ENCODE measurements around the gene GPAT2.
"Not testable (repeated sequence)": the region's sequence is repeated elsewhere in the genome, so short reads cannot be mapped to it uniquely, and the experiment has no call there.

GPAT2 gene

DNA sequence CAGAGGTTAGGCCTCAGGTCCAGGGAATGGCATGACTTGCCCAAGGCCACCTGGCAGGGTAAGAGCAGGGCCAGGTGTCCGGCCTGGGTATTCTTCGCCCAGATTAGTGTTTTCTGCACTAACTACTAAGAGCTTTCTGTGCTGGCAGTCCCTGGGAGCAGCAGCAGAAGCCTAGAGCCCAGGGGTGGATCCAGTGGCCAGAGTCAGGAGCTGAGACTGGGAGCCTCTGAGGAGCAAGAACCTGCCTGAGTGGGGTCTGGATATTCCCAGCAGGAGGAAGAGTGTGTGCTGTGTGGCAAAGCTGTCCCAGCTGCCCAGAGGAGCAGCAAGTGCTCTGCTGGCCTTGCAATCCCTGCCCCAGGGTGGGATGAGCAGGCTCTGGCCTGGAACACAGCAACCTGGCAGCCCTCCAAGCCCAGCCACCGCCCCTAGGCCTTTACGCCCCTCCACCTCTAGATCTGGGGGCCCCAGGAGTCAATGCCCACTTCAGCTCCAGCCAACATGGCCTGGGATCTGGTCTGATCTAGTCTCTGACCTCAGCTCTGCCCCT is 30.7 kb upstream of the GPAT2 start:
- no peak for DNase-seq (ENCODE audit: low read depth in 2 of 2)

DNA sequence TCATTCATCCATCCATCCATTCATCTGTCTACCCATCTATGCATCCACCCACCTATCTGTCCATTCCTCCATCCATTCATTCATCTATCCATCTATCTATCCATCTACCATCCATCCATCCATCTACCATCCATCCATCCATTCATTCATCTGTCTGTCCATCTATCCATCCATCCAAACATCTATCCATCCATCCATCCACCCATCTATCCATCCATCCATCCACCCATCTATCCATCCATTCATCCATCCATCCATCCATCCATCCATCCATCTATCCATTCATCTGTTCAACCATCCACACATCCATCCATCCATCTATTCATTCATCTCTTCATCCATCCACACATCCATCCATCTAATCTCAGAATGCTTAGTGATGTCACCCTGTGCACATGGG is 30.0 kb upstream of the GPAT2 start:
- not testable (repeated sequence) for DNase-seq (ENCODE audit: low read depth in 2 of 2)

DNA sequence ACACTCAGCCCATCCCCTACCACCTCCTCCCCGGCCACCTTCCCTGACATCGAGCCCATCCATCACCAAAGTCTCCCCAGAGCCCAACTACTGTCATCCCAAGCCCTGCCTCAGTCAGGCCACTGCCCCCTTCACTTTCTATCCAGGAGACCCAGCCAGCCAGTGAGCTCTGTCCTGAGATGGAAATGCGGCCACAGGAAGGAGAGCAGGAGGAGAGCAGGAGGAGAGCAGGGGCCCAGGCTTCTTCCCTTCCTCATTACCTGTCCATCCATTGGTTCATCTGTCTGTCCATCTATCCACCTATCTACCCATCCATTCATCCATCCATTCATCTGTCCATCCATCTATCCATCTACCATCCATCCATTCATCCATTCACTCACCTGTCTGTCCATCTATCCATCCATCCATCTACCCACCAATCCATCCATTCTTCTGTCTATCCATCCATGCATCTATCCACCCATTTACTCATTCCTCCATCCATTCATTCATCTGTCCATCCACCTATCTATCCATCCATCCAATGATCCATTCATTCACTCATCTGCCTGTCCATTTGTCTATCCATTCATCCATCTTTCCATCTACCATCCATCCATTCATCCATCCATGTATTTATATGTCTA is 29.4 kb upstream of the GPAT2 start:
- DNase-seq (ENCODE audit: low read depth in 2 of 2) = not testable (repeated sequence)

DNA sequence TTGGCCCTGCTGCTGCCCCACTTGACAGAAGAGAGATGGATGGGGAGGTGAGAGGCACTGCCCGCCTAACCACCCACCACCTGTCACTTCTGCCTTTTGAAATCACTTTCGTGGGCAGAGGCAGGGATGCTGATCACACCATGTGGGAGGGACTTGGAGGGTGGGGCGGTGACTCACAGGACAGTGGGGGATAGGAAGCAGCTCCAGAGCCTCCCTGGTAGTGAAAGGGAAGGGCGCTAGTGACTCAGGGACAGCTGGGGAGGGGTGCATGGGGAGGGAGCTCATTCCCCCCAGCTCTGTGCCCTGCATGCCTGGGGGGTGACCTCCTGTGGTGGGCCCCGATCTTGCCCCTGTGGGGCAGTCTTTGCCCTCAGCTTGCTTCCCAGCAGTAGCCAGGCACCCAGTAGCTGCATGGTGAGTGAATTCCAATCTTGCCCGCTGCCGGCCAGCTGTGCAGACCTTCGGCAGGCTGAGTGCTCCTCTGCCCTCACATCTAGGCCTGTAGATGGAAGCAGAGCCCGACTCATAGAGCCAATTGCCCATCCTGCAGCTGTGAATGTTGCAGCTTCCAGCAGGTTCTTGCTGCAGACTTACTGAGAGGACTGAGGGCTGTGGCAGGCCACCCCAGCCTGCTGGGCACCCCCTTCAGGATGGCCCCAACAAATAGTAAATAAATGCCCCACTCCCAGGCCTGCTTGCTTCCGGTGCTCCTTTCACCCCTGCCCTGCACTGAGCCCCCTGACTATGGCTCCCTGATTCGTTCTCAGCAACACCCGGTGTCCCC is 28.6 kb upstream of the GPAT2 start:
- not testable (repeated sequence) for DNase-seq (ENCODE audit: low read depth in 2 of 2)

DNA sequence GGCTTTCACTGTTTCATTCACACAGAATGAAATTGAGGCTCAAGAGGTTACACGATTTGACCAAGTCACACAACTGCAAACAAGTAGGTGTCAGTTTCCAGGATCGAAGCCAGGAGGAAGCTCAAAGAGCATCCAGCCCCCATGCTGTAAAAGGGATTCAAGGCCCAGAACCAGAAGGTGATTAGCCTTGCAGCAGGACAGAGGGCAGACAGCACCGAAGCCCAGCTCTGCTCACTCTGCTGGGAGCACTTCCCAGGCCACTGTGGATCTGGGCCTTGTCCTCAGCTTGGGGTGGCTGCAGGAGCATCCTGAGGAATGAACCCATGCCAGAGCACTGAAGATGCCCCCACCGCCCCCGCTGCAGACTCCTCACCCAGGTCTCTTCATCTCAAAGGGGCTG is 27.8 kb upstream of the GPAT2 start:
- DNase-seq (ENCODE audit: low read depth in 2 of 2) = not testable (repeated sequence)

DNA sequence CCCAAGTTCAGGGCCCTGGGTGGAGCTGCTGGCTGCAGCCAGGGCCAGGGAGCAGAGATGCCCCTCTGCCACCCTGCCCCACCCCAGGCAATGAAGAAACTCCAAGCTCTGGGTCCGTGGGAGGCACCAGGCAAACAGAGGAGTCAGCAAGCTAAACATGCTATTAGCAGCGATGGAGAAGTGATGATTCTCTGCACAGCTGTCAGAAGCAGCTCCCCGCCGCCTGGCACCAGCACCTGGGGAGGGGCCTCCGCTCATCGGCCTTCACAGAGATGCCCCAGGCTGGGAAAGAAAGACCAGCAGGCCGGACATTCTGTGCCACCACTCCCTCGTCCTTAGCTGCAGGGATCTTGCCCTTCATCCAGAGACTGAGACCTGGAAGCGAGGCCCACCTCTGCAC is 27.2 kb upstream of the GPAT2 start:
- not testable (repeated sequence) for DNase-seq (ENCODE audit: low read depth in 2 of 2)

DNA sequence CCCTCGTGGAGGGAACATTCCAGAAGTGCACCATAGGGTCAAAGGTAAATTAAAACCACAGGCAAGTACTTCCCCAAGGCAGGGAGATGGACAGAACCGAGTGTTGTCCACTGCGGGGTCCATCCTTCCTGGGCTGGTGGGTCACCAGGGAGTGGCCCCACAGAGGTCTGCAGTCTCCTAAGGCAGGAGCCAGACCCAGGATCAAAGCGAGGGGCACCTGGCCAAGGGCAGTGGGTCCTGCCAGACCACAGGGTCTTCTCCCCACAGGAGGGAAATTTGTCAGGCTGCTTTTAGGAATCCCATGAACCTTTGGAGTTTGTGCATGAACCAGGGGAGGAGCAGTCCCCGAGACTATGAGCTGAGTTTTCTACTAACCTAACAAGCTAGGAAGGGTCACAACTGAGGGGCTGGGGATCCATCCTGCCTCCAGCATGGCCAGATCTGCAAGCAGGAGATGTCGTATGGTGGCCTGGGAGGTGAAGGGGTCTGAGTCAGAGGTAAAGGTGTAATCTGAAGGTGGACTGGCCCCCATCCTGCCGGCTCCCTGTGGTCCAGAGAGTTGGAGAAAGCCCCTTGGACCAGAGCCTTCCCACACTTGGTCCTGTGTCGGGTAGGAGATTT is 26.6 kb upstream of the GPAT2 start:
- not testable (repeated sequence) for DNase-seq (ENCODE audit: low read depth in 2 of 2)

DNA sequence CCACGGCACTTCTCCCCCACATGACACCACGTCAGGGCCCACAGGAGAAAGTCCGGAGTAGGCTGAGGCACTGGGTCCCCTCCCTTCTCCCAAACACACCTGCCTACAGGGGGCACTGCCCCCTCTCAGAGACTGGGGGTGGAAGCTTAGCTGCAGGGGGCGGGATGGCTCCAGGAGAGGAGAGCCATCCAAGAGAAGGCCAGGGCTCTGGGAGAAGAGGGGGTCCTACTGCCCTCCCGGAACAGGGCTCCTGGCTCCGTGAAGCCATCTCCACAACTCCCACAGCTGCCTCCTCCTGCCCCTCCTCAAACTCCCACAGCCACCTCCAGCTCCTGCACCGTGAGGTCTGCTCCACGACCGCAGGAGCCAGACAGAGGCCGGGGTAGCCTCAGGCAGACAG is 25.6 kb upstream of the GPAT2 start:
- DNase-seq (ENCODE audit: low read depth in 2 of 2) = not testable (repeated sequence)

DNA sequence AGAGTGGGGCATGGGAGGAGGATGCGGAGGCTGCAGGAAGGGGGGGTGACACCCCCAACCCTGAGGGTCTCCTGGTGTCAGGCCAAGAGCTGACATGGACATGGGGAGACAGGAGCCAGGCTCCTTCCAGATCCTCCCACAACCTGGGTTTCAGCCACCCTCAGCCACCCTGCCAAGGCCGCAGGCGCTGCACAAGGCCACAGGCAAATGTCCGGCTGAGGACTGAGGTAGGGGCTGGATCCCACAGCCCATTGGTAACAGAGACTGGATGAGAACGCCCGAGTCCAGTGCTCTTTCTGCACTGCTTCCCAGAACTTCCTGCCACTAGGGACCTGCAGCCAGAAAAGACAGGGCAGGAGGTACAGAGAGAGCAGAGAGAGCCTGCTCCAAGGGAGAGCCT is 24.7 kb upstream of the GPAT2 start:
- not testable (repeated sequence) for DNase-seq (ENCODE audit: low read depth in 2 of 2)

DNA sequence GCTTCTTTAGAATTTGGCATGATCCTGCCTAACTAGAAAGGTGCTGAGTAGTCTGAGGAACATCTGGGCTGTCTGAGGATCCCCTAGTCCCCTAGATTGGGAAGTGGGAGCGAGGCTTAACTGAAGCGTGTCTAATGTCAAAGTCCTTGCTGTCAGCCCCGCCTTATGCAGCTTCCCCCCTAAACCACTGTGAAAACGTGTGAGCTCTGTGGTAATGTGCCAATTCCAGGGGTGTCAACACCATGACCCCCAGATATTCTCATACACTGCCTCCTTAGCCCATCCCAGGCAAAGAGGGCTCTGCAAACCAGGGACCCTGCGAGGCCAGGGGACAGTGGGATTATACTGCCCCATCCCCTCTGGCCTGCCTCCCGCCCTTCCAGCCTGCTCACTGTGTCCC is 21.1 kb upstream of the GPAT2 start:
- not testable (repeated sequence) for DNase-seq (ENCODE audit: low read depth in 2 of 2)

DNA sequence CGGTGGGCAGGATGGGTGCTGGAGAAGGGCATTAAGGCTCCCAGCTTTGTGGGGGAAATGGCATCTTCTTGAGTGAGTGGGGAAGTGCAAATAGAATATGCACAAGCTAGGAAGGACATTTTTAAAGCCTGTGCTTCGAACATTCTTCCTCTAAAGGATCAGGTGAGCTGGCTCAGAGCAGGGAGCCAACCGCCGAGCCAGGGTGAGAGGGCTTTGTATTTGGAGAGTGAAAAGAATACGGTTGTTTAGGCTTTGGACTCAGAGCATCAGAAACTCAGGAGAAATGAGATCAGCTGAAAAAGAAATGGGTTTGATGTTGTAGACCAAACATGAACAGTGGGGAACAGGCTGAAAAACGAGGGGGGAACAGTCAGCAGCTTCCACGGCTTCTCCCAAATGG is 19.8 kb upstream of the GPAT2 start:
- DNase-seq (ENCODE audit: low read depth in 2 of 2) = not testable (repeated sequence)

DNA sequence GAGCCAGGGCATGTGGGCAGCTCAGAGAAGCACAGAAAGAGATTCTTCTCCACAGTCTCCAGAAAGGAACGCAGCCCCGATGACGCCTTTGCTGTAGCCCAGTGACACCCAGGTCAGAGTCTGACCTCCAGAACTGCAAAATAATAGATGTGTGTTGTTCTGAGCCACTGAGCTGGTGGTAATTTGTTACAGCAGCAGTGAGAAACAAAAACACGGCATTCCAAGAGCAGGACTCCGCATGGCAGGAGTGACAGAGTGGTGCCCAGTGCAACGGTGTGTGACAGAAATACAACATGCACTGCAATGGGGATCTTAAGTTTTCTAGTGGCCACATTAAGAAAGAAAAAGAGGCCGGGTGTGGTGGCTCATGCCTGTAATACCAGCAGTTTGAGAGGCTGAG is 18.7 kb upstream of the GPAT2 start:
- DNase-seq (ENCODE audit: low read depth in 2 of 2) = not testable (repeated sequence)

DNA sequence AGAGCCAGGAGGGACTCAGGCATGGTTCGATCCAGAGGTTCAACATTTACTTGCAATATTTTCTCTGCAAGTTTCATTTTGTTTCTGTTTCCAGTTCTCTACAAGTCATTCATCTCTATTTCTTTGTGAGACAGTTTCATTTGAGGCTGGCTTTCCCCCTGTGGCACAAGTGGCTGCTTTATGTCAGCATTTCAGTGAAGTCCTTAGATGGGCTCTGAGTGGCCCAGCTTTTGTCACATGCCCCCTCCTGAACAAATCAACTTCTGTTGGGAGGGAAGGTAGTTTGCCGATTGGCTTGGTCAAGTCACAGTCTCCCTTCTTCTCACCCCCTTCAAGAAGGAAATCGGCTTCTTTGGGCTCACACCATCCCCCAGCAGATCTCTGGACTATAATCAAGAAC is 17.9 kb upstream of the GPAT2 start:
- not testable (repeated sequence) for DNase-seq (ENCODE audit: low read depth in 2 of 2)

DNA sequence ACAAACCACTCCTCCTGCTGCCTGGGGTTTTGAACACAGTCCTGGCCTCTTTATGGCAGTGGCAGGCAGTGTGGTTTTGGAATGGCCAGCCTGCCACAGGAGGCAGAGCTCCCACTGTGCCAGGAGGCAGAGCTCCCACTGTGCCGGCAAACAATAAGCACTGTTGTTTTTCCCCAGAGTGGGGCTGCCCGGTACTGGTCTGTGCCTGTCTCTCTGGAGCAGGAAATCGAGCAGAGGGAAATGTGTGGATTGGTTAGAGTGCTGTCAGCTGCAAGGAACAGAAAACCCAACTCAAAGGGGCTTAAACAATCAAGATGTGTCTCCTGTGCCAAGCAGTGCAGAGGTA is 15.2 kb upstream of the GPAT2 start:
- DNase-seq (ENCODE audit: low read depth in 2 of 2) = not testable (repeated sequence)

DNA sequence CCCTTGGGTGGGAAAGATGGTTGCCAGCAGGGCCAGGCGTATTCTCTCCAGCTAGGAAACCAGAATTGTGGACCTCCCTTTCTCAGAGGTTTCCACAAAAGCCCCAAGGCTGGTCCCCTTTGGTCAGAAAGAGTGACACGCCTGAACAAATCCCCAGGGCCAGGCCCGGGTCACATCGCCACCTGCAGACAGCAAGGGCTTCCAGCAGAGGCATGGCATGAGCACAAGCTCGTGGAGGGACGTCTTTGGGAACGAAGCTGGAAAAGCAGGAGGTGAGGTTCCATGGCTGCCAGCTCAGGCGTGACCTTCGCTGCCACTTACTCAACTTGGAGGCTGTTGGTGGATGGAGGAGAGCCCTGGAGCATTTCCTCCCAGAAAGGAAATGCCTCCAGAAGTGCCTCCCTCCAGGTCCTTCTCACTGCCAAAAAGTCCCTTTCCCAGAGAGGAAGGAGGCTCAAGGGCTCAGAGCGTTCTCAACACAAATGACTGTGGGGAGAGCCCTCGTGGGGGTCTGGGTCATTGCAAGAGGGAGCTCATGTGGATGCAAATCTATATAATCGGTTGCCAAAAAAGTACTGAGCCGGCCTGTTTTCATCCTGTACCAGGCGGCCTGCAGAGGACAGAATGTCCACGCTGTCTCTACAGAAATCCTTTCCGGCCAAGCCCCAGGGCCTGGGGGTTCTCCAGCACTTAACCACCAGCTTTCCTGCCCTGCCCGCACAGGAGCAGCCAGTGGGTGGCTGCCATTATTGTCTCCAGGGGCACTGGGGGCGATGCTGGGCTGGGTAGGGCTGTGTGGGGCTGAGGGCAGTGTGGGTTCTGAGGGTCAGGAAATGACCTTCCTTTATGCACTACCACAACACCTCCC is 14.6 kb upstream of the GPAT2 start:
- DNase-seq (ENCODE audit: low read depth in 2 of 2) = not testable (repeated sequence)

DNA sequence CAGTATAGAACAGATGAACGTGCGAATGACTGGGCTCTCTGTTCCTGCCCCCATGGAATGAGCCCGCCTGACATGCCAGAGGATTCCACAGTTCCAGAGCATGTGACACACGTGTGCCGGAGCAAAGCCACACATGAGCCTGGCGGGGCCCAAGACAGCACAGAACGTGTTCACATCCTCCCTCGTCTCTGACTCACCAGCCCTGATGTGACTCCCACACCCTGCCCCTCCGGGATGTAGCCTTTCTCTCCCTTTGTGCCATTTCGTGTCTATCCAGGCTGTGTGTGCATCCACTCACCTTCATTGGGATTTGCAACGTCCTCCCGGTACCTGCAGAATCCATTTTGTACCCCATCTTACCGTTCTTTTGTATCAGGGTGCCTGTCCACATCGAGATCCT is 838 bp upstream of the GPAT2 start:
- not testable (repeated sequence) for DNase-seq (ENCODE audit: low read depth in 2 of 2)

DNA sequence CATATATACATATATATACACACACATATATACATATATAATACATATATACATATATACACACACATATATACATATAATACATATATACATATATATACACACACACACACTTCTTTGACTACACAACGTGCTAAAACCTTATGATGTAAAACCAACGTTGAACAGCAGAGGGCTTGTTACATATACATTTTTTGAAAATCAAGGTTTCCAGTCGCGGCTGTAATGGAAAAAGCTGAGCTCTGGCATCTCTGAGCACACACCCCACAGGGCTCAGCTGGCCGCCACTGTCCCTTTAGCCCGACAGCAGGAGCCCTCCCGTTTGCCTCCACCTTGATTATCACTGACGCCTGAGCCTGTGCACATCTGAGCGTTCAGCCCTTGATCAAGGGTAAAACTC is 719 bp downstream of the GPAT2 start:
- DNase-seq (ENCODE audit: low read depth in 2 of 2) = not testable (repeated sequence)

DNA sequence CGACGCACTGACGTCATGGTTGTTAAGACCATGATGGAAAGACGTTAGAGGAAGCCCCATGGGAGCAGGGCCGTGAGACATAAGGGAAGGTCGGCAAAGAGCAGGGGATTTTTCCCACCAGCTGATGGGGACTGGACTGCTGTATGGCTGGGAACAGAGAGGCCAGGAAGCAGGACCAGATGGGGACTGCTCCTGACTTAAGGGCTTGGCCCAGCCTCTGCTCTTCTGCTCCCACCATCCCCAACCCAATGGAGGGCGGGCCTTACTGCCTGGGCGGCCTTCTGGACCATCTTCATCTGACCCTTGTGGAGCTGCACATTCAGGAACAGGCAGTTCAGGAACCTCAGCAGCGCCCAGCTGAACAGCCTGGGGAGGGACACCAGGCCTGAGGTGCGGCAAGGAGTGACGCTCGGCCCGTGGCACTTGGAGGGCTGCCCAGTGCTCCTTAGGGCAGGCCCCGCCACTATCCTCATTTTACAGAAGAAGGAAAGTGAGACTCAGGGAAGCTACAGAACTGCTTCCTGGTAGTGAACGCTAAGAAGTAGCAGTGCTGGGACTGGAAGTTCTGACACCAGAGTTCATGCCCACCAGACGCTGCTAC is 6.9 kb downstream of the GPAT2 start:
- DNase-seq (ENCODE audit: low read depth in 2 of 2) = not testable (repeated sequence)

DNA sequence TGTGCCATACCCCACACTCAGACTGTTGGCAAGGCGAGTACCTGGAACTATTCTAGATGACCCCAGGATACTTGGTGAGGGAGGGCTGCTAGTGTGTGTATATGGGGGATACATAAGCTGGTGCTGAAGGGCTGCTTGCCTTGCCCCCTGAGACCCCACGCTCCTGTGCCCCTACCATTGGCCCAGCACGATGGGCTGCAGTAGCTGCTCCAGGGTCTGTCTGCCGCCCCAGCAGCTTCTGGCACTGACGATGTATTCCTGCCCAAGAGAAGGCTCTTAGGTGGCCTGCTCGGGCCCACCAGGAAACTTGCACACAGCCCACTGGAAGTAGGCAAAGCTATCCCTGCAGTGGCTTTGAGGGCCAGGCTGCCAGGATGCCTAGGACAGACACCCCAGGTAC is 9.0 kb downstream of the GPAT2 start:
- DNase-seq (ENCODE audit: low read depth in 2 of 2) = not testable (repeated sequence)

DNA sequence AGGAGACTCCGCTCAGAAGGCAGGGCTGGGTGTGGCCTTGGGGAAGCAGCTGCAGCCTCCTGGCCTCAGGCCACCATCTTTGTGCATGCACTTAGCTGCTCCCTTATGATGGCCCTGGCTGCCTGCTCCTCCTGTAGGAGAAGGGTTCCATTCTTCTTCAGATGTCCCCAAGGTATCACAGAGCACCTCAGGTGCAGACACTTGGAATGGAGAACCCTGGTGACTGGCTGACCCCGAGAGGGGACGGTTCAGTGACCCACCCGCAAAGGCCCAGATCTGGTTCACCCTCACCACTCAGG is 9.6 kb downstream of the GPAT2 start:
- DNase-seq (ENCODE audit: low read depth in 2 of 2) = no peak

DNA sequence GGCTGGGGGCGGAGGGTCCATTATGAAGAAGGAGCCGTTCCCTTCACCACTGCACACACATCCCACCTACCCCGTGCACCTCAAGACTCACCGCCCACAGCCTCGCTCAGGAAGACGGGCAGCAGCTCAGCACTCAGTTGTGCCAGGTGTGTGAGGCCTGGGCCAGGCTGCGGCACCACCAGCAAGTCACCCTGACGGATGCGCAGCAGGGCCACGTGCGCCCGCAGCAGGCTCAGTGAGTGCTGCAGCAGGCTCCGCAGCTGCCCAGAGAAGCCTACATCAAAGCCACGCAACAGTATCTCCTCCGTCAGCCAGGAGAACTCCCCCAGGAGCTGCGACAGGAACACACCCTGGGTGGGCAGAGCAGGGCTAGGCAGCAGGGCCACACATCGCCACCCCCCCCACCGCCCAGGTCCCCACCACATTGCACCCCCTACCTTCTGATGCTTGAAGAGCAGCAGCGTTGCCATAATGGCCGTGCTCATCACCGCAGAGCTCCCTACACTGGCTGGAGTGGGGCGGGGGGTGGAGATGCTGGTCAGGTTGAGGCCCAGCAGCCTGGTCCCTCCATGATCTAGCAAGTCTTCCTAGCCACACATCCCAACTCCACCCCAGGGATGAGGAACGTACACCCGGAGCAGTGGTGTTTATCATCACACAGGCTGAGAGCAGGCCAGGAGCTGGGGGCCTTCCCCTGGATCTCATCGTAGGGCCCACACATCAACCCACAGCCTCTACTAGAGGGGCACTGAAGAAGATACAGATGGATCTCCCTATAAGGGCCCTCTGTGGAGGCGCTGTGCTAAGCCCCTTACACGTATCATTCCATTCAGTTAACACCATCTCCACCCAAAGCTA is 10.2 kb downstream of the GPAT2 start:
- no peak for DNase-seq (ENCODE audit: low read depth in 2 of 2)

Data from activated CD8-positive, alpha-beta memory T cell treated with anti-CD3 and anti-CD28 coated beads for 4 hours (primary cell).